ENCODE measurements around the gene ITGA4. TPM values are rescaled to one million over a fixed set of nuclear protein-coding genes. Genes with fewer than 3 reads are reported as not detected.

Gene ITGA4
- total RNA-seq, 1 donor from 2014 or later, result 5.7 TPM

DNA sequence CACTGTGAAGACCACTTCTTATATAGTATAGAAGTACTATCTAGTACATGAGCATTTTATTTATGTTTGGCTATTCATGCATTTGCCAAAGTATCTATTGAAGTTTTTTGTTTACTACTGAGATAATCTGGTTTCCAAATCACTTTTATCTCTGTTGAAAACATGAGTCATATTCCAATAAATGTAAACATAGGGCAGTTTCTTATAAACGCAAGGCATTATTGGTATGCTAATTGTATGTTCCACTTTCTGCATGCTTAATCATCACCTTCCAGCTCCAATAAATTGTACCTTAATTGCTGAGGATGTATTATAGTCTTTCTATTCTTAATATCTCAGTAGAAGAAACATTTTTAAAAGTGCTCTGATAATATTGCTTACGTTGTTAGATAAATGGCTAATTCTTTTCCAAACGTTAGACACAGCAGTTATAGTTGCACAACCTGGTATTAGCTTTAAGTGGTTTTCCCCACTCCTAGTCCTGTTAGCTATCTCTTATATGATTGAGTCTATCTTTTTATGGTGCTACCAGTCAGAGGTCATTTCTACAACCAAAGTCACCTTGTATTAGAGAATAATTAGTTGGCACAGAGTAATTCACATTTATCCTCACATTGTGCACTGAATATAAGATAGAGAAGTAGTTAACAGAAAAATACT, 17.2 kb downstream of the ITGA4 start:
- no peak overlapping the region for H3K27ac Mint-ChIP-seq (ENCODE audit: unreplicated experiment)

DNA sequence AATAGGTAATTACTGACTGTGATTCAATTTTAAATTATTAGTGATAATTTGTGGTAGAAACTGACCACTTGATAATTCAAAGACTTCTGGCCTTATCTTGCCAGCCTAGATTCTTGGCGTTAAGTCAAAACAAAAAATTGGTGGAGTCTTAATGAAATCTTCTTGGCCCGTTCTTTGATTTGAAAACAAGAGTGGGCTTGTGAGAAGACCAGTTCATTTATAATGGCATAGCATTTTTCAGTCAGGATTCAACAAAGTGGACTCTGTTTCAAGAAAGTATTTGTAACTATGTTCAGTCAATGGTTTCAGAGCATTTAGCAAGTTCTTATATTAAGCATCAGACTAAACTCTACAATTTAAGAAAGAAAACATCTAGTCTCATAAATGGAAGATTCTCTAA, 26.0 kb downstream of the ITGA4 start:
- H3K4me1 Mint-ChIP-seq (ENCODE audit: unreplicated experiment), result no peaks in the 10 kb centered on the region
- TF ChIP-seq, protein P1, sequence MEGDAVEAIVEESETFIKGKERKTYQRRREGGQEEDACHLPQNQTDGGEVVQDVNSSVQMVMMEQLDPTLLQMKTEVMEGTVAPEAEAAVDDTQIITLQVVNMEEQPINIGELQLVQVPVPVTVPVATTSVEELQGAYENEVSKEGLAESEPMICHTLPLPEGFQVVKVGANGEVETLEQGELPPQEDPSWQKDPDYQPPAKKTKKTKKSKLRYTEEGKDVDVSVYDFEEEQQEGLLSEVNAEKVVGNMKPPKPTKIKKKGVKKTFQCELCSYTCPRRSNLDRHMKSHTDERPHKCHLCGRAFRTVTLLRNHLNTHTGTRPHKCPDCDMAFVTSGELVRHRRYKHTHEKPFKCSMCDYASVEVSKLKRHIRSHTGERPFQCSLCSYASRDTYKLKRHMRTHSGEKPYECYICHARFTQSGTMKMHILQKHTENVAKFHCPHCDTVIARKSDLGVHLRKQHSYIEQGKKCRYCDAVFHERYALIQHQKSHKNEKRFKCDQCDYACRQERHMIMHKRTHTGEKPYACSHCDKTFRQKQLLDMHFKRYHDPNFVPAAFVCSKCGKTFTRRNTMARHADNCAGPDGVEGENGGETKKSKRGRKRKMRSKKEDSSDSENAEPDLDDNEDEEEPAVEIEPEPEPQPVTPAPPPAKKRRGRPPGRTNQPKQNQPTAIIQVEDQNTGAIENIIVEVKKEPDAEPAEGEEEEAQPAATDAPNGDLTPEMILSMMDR (IDR thresholded peaks at IDR 0.05), result no peak
- H3K9me3 Mint-ChIP-seq (ENCODE audit: unreplicated experiment), result no peaks in the 10 kb centered on the region
- peaks cover 3% of the 10 kb centered on the region for H3K36me3 Mint-ChIP-seq (ENCODE audit: unreplicated experiment)
- no peak for DNase-seq (ENCODE audit: extremely low spot score, unreplicated experiment)
- no peaks in the 10 kb centered on the region for H3K27me3 Mint-ChIP-seq (ENCODE audit: unreplicated experiment)
- H3K4me3 Mint-ChIP-seq (ENCODE audit: unreplicated experiment), result no peak overlapping the region
- H3K27ac Mint-ChIP-seq (ENCODE audit: unreplicated experiment), result no peak overlapping the region

More for the DNA sequence above, 17.2 kb downstream of the ITGA4 start:
- TF ChIP-seq, protein P1 (IDR thresholded peaks at IDR 0.05), result no peak
- no peaks in the 10 kb centered on the region for H3K36me3 Mint-ChIP-seq (ENCODE audit: unreplicated experiment)
- no peaks in the 10 kb centered on the region for H3K4me1 Mint-ChIP-seq (ENCODE audit: unreplicated experiment)
- no peak for DNase-seq (ENCODE audit: extremely low spot score, unreplicated experiment)
- no peaks in the 10 kb centered on the region for H3K27me3 Mint-ChIP-seq (ENCODE audit: unreplicated experiment)
- H3K9me3 Mint-ChIP-seq (ENCODE audit: unreplicated experiment), result no peaks in the 10 kb centered on the region
- no peak overlapping the region for H3K4me3 Mint-ChIP-seq (ENCODE audit: unreplicated experiment)

DNA sequence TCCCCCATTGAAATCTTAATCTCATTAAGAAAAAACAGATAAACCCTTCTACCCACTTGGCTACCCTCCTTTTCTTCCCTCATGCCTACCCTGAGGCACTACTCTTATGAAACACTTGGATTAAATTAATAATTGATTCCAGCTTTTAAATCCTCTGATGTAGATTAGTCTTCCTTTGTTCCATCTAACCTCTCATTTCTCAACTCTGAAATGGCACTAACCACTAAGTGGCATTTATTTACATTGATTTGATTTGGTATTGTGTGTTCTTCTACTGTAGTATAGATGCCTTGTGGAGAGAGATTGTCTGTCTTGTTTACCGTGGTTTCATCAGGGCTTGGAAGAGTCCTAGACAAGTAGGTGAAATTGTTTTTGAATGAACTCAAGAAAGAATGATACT, 26.7 kb downstream of the ITGA4 start:
- peaks cover 3% of the 10 kb centered on the region for H3K36me3 Mint-ChIP-seq (ENCODE audit: unreplicated experiment)
- TF ChIP-seq, protein P1 (IDR thresholded peaks at IDR 0.05), result no peak
- H3K4me1 Mint-ChIP-seq (ENCODE audit: unreplicated experiment), result no peaks in the 10 kb centered on the region
- DNase-seq (ENCODE audit: extremely low spot score, unreplicated experiment), result no peak
- H3K4me3 Mint-ChIP-seq (ENCODE audit: unreplicated experiment), result no peak overlapping the region
- no peaks in the 10 kb centered on the region for H3K9me3 Mint-ChIP-seq (ENCODE audit: unreplicated experiment)
- no peaks in the 10 kb centered on the region for H3K27me3 Mint-ChIP-seq (ENCODE audit: unreplicated experiment)
- H3K27ac Mint-ChIP-seq (ENCODE audit: unreplicated experiment), result no peak overlapping the region

DNA sequence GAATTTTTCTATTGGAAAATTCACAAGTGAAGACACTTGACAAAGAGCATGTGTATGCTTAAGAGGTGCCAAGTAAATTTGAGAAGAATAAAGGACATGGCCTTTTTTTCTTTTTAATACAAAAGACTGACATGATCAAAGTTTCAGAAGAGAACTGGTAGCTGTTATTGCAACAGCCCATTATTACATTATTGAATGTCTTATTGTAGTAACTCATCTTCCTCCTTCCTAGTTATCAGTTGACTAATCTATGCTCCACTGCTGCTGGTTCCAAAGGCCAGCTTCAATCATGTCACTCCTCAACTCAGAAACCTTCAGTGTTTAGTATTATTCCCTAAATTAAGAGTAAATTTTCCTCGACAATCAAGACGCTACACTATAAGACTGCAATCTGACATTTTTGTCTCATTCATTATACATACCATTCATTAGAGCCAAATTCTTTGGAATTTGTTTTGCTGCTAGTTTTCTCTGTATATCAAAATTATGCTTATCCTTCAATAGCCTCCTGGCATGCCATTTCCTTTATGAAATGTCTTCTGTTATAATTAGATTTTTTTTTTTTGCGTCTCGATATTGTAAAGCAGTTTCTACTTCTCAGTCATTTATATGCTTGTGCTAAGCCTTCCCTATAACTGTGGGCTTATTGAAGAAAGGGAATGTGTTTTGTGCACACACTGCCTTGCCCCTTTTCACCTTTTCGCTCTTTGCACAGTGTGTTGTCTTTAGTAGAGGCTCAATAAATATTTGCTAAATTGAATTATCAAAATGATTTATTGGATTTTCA, 27.9 kb downstream of the ITGA4 start:
- Mint-ChIP-seq H3K36me3 (ENCODE audit: unreplicated experiment) (peaks cover 3% of the 10 kb centered on the region), H3K27ac (ENCODE audit: unreplicated experiment) (no peak overlapping the region), H3K27me3 (ENCODE audit: unreplicated experiment) (no peaks in the 10 kb centered on the region), H3K9me3 (ENCODE audit: unreplicated experiment) (no peaks in the 10 kb centered on the region), H3K4me1 (ENCODE audit: unreplicated experiment) (no peaks in the 10 kb centered on the region), H3K4me3 (ENCODE audit: unreplicated experiment) (no peak overlapping the region)
- TF ChIP-seq, protein P1 (IDR thresholded peaks at IDR 0.05), result no peak
- no peak for DNase-seq (ENCODE audit: extremely low spot score, unreplicated experiment)

- DNase-seq (ENCODE audit: extremely low spot score, unreplicated experiment), result no peak
- H3K4me3 Mint-ChIP-seq (ENCODE audit: unreplicated experiment), result no peak overlapping the region
- H3K36me3 Mint-ChIP-seq (ENCODE audit: unreplicated experiment), result peaks cover 3% of the 10 kb centered on the region
- no peaks in the 10 kb centered on the region for H3K9me3 Mint-ChIP-seq (ENCODE audit: unreplicated experiment)
- TF ChIP-seq, protein P1 (IDR thresholded peaks at IDR 0.05), result no peak
- no peaks in the 10 kb centered on the region for H3K4me1 Mint-ChIP-seq (ENCODE audit: unreplicated experiment)
- H3K27me3 Mint-ChIP-seq (ENCODE audit: unreplicated experiment), result no peaks in the 10 kb centered on the region
- no peak overlapping the region for H3K27ac Mint-ChIP-seq (ENCODE audit: unreplicated experiment)
These were observed 28.4 kb downstream of the ITGA4 start for GRCh38 chr2:181485638-181485946.

All from osteocyte (in vitro differentiated cells).